AG08395 (cell line): ENCODE data around the gene MAN2A2.
A peak's percentile ranks its signal among the peaks of the same experiment; 100 is the strongest.
"Not testable (repeated sequence)": the region's sequence is repeated elsewhere in the genome, so short reads cannot be mapped to it uniquely, and the experiment has no call there.

Source experiments
- DNase-seq: peaks from one replicate; pipeline ENCODE4 v3.0.0; 2012; ENCODE audit warnings: mixed read lengths, low spot score

Gene MAN2A2

DNA sequence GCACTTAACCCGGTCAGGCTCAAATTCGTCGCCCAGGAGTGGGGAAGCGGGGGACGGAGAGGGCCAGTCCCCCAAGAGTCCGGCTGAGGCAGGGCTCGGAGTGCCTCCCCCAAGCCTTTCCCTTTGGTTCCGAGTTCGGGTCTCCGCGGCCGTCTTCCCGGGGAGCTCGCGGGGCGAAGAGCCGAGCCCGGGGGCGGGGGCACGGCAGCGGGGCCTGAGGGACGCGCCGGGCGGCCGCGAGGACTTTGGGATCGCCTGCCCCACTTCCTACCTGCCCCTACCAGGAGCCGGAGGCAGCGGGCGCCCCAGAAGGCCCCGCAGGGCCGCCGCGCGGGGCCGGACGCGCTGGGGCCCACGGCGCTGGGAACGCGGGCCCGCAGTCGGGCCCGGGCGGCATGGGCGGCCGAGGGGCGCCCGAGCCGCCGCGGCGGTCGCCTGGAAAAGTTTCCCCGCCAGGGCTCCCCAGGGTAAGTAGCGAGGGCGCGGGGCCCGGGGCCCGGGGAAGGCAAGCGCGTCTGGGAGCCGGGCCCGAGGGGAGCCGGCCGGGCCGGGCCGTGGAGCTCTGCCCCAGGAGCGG is 31.9 kb upstream of the MAN2A2 start:
- peak; percentile 49 for DNase-seq

DNA sequence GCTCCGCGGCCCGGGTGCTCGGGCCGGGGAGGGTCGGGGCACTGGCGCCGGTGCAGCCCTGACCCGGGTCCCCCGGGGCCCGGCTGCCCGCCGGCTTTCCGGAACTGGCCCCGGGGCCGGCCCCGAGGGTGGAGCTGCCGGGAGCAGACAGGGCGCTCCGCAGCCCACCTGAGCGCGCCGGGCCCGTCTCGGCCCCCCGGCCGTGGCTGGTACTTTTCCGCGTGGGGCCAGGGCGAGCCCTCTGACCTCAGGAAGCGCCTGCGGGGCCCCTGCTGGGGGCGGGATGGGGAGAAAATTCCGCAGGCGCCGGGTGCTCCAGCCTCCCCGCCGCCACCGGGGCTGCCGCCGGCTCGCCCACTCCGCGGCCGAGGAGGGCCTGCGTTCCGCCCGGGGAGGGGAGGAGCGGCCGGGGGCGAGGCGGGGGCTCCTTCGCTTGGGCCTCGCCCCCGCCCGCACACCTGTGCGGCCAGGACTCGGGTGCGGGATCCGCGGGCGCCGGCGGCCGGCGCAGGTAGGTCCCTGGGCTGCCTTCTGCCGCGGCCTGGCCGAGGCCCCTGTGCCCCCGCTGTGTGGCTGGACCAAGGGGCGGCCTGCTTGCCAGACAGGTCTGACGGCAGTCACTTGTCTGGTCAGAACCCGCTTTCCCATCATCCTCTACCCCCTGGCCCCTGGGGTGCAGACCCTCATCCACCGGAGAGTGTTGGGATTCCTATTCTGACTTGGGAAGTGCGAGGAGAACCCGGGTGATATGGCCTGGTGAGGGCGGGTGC is 31.2 kb upstream of the MAN2A2 start:
- peak; percentile 27 for DNase-seq

DNA sequence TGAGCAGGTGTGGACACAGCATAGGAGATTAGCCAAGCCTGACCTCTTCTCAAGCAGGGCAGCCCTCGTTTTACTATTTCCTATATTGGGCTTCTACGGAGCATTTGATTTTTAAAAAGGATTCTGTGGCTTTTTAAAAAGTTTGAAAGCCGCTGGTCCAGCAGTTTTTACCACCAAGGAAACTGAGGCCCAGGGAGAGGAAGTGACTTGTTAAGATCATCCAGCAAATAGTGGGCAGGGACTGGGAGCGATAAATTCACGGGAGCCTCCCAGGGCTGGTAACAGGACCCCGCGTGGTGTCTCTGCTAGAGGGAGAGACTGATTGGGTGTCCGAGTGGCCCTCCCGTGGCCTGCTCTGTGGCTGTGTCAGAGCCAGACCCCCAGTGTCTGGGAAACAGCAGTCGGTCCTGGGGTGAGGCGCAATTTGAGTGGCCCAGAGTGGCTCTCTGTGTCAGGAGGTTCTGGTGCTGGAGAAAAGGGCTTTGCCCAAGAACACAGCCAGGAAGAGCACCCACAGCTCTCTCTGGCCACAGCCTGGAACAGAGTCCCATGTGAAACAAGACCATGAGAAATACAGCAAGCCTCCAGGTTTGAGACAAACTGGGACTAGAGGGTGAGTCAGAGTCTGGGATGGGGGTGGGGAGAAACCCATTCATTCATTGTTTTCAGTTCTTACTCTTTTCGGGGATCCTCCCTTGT is 30.5 kb upstream of the MAN2A2 start:
- peak; percentile 74 for DNase-seq

DNA sequence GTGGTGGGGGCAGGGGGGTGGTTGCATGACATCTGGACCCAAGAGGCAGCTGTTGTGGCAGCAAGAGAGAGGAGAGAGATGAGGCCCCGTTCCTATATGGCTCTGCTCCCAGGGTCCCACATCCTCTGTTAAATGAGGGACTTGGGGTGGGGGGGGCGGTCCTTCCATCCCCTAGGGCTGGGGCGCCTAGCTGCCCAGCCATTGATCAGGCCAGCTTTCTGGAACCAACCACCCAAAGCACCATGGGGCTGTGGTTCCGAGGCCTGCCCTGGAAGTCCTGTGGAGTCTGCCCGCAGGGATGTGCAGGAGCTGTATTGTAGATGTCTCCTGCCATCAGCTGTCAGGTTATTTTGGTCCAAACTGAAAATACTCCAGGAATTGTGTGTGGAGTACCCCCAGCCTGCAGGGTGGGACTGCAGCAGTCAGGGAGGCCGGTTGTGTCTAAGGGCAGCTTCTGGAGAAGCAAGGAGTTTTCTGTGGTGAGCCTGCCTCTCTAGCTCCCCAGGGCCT is 29.6 kb upstream of the MAN2A2 start:
- no peak for DNase-seq

DNA sequence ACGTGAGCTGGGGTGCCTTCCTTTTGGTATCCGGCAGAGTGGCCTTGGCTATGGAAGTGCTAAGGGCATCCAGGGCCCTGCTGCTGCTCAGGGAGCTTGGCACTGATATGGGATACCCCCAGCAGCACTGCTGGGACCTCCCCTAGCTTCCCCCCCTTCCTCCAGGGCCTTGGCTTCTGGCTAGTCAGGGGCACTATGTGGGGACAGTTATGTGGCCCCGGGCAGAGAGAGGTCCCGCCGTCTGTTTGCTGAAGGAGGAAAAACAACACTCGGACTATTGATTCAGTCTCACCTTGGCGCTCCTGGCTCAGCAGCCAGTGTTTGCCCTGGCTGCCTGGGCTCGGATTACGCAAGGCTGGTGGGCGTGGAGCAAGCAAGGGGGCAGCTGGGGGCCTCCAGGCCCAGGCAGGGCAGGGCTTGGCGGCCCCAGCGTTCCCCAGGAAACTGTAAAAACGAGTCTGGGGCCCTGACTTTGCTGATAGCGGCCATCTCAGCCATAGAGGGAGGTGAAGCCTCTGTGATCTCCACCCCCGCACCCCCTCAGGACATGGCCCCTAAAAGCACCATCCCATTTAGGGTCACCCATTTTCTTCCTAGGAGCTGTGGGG is 29.0 kb upstream of the MAN2A2 start:
- DNase-seq = no peak

DNA sequence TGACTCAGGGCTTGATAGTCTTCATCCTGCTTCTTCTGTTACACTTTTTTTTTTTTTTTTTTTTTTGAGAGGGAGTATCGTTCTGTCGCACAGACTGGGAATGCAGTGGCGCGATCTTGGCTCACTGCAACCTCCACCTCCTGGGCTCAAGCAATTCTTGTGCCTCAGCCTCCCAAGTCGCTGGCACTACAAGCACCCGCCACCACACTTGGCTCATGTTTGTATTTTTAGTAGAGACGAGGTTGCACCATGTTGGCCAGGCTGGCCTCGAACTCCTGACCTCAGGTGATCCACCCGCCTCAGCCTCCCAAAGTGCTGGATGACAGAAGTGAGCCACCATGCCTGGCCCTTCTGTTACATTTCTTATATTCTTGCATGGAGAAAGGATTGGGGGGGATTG is 28.1 kb upstream of the MAN2A2 start:
- not testable (repeated sequence) for DNase-seq

DNA sequence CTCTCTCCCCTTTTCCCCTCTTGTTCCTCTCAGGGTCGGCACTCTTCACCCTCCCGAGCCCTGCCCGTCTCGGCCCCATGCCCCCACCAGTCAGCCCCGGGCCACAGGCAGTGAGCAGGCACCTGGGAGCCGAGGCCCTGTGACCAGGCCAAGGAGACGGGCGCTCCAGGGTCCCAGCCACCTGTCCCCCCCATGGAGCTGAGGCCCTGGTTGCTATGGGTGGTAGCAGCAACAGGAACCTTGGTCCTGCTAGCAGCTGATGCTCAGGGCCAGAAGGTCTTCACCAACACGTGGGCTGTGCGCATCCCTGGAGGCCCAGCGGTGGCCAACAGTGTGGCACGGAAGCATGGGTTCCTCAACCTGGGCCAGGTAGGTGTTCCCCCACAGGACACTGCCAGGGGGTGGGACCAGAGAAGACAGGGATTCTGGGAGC is 27.5 kb upstream of the MAN2A2 start:
- no peak for DNase-seq

DNA sequence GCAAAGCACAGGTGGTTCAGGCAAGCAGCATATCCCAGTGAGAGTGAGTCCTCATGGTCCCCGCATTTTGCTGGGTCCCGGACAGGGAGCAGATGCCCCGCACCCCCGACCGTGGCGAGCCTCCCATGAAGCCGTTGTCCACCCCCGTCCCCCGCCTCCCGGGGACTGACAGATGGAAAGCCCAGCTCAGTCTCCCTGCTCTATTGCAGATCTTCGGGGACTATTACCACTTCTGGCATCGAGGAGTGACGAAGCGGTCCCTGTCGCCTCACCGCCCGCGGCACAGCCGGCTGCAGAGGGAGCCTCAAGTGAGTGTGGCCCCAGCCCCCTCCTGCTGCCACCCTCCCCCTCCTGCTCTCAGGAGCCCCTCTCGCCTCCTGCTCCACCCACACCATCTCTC is 27.1 kb upstream of the MAN2A2 start:
- DNase-seq = no peak

DNA sequence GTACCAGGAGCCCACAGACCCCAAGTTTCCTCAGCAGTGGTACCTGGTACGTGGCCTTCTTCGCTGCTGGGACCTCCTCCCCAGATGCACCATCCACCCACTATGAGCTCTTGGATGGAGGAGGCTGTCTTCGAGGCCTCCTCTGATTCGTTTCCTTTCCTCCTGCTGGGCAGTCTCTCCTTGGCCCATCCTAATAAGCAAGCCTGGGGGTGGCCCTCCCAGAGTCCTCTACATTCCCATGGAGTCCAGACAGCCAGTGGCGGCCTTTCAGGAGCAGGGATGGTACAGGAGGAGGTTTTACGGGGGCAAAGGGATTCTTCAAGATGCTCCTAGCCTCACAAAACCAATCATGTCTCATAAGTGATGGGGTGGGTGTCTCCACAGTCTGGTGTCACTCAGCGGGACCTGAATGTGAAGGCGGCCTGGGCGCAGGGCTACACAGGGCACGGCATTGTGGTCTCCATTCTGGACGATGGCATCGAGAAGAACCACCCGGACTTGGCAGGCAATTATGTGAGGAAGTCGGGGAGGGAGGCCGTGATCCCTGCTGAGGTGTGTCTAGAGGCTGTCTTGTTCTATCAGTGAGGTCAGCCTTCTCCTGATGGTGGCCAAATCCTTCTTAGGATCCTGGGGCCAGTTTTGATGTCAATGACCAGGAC is 26.5 kb upstream of the MAN2A2 start:
- DNase-seq = no peak

DNA sequence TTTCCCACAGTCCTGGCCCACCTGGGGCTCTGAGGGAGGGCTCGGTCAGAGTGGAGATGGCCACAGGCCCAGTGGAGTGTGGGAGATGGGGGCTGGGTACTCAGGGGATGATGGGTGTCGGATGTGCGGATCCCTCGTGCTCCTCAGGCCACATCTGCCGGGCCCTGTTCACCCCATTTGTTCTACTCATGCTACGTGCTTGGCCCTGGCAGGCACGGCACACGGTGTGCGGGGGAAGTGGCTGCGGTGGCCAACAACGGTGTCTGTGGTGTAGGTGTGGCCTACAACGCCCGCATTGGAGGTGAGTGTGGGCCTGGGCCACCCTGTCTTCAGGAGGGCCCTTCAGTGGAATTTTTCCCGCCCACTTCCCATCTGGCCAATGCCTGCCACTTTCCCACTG is 25.8 kb upstream of the MAN2A2 start:
- DNase-seq = no peak

DNA sequence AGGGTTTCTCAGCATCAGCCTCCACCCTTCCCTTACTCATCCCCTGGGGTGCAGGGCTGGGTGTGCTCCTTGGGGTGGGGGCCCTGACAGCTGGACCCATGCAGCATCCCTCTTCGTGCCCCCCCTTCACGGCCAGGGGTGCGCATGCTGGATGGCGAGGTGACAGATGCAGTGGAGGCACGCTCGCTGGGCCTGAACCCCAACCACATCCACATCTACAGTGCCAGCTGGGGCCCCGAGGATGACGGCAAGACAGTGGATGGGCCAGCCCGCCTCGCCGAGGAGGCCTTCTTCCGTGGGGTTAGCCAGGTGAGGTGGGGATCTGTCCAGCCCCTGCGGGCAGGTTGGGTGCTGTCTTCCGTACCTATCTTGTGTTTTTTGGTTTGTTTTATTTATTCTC is 25.1 kb upstream of the MAN2A2 start:
- DNase-seq = no peak

DNA sequence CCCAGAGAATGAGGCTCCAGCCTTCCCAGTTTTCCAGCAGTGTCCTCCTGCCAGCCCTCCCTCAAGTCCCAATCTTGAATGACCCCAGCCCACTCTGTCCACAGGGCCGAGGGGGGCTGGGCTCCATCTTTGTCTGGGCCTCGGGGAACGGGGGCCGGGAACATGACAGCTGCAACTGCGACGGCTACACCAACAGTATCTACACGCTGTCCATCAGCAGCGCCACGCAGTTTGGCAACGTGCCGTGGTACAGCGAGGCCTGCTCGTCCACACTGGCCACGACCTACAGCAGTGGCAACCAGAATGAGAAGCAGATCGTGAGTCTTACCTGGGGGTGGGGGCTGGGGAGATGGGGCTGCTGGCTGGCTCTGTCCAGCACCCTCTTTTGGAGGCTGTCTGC is 24.4 kb upstream of the MAN2A2 start:
- DNase-seq = no peak

DNA sequence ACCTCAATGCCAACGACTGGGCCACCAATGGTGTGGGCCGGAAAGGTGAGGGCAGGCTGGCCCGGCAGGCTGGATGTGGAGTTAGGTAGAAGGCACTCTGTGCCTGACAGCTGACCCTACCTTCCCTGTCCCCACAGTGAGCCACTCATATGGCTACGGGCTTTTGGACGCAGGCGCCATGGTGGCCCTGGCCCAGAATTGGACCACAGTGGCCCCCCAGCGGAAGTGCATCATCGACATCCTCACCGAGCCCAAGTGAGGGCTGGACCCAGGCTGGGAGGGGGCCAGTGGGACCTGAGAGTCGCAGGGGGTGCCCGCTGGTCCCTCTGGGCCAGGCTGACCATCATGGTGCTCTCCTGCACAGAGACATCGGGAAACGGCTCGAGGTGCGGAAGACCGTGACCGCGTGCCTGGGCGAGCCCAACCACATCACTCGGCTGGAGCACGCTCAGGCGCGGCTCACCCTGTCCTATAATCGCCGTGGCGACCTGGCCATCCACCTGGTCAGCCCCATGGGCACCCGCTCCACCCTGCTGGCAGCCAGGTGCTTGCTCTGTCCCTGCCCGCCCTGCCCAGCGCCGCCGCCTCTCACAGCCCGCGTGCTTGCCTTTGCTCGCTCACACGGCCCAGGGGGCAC is 23.3 kb upstream of the MAN2A2 start:
- DNase-seq = no peak

DNA sequence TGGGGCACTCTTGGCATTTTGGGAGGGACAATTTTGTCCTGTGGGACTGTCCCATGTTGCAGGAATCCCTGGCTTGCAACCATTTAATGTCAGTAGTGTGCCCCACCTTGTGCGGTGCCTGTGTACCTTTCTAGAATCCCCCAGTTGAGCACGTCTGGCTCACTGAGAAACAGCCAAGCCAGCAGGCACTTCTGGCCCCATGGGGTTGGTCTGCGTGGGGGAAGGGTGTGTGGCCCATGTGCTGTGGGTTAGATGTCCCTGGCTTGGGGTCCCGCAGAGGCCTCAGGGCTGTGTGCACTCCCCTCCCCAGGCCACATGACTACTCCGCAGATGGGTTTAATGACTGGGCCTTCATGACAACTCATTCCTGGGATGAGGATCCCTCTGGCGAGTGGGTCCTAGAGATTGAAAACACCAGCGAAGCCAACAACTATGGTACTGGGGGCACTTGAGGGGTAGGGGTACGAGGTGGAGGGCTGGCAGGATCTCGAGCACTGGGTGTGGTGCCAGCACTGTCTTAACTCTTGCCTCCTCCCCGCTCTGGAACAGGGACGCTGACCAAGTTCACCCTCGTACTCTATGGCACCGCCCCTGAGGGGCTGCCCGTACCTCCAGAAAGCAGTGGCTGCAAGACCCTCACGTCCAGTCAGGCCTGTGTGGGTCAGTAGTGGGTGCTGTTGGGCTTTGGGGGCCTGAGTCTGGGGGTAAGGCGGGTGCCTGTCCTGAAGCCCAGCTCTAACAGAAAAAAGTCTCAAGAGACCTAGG is 22.5 kb upstream of the MAN2A2 start:
- DNase-seq = no peak

DNA sequence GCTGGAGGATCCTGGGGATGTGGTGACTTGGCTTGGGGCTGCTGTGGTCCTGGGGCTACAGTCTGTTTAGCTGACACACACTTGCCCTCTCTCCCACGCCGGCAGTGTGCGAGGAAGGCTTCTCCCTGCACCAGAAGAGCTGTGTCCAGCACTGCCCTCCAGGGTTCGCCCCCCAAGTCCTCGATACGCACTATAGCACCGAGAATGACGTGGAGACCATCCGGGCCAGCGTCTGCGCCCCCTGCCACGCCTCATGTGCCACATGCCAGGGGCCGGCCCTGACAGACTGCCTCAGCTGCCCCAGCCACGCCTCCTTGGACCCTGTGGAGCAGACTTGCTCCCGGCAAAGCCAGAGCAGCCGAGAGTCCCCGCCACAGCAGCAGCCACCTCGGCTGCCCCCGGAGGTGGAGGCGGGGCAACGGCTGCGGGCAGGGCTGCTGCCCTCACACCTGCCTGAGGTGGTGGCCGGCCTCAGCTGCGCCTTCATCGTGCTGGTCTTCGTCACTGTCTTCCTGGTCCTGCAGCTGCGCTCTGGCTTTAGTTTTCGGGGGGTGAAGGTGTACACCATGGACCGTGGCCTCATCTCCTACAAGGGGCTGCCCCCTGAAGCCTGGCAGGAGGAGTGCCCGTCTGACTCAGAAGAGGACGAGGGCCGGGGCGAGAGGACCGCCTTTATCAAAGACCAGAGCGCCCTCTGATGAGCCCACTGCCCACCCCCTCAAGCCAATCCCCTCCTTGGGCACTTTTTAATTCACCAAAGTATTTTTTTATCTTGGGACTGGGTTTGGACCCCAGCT is 21.7 kb upstream of the MAN2A2 start:
- DNase-seq = no peak

DNA sequence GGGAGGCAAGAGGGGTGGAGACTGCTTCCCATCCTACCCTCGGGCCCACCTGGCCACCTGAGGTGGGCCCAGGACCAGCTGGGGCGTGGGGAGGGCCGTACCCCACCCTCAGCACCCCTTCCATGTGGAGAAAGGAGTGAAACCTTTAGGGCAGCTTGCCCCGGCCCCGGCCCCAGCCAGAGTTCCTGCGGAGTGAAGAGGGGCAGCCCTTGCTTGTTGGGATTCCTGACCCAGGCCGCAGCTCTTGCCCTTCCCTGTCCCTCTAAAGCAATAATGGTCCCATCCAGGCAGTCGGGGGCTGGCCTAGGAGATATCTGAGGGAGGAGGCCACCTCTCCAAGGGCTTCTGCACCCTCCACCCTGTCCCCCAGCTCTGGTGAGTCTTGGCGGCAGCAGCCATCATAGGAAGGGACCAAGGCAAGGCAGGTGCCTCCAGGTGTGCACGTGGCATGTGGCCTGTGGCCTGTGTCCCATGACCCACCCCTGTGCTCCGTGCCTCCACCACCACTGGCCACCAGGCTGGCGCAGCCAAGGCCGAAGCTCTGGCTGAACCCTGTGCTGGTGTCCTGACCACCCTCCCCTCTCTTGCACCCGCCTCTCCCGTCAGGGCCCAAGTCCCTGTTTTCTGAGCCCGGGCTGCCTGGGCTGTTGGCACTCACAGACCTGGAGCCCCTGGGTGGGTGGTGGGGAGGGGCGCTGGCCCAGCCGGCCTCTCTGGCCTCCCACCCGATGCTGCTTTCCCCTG is 21.0 kb upstream of the MAN2A2 start:
- DNase-seq = no peak

DNA sequence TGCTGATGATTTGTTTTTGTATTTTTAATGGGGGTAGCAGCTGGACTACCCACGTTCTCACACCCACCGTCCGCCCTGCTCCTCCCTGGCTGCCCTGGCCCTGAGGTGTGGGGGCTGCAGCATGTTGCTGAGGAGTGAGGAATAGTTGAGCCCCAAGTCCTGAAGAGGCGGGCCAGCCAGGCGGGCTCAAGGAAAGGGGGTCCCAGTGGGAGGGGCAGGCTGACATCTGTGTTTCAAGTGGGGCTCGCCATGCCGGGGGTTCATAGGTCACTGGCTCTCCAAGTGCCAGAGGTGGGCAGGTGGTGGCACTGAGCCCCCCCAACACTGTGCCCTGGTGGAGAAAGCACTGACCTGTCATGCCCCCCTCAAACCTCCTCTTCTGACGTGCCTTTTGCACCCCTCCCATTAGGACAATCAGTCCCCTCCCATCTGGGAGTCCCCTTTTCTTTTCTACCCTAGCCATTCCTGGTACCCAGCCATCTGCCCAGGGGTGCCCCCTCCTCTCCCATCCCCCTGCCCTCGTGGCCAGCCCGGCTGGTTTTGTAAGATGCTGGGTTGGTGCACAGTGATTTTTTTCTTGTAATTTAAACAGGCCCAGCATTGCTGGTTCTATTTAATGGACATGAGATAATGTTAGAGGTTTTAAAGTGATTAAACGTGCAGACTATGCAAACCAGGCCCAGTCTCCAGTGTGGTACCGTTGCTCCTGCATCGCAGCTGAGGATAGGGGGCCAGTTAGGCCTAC is 20.1 kb upstream of the MAN2A2 start:
- DNase-seq = no peak

DNA sequence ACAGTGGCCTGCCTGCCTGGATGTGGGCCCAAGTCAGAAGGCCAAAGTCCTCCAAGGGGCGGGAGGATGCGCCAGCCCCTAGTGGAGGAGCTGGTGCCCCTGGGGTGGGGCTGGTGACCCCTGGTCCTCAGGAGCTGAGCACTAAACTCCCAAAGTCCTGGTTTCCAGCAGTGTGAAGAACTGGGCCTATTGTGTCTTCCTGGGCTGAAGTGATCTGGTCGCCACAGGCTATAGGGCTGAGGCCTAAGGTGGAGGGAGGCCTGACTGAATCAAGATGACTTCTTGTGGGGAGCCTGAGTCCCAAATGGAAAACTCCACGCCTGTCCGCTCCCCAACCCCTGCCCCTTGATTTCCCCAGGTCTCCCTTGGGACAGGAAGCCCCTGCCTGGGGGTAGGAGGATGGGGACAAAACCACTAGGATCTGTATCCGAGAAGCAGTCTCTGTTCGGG is 19.6 kb upstream of the MAN2A2 start:
- no peak for DNase-seq
